Measurements from ENCODE around the gene COQ9. TPM values are rescaled to one million over a fixed set of nuclear protein-coding genes. Genes with fewer than 3 reads are reported as not detected.
A peak's percentile ranks its signal among the peaks of the same experiment; 100 is the strongest.

Gene COQ9
- total RNA-seq, 1 donor from 2014 or later, result 37.8 TPM

DNA sequence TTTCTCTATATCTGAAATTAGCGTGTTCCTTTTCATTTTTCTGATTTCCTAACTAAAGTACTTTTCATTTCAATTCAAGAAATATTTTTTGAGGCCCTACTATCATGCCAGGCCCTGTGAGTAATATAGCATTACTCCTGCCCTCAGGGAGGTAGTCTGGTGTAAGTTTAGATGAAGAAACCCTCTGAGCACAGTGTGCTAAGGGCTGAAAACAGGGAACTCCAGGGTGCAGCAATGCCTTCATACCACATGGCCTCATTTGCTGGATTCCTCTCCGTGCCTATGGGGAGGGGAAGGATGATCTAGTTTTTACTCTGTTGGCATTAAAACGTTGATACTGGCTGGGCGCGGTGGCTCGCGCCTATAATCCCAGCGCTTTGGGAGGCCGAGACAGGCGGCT is 4.7 kb downstream of the COQ9 start:
- H3K27ac Mint-ChIP-seq (ENCODE audit: unreplicated experiment), result no peak overlapping the region
- H3K36me3 Mint-ChIP-seq (ENCODE audit: unreplicated experiment), result peaks cover 31% of the 10 kb centered on the region
- H3K4me1 Mint-ChIP-seq (ENCODE audit: unreplicated experiment), result peaks cover 10% of the 10 kb centered on the region
- TF ChIP-seq, protein P1, sequence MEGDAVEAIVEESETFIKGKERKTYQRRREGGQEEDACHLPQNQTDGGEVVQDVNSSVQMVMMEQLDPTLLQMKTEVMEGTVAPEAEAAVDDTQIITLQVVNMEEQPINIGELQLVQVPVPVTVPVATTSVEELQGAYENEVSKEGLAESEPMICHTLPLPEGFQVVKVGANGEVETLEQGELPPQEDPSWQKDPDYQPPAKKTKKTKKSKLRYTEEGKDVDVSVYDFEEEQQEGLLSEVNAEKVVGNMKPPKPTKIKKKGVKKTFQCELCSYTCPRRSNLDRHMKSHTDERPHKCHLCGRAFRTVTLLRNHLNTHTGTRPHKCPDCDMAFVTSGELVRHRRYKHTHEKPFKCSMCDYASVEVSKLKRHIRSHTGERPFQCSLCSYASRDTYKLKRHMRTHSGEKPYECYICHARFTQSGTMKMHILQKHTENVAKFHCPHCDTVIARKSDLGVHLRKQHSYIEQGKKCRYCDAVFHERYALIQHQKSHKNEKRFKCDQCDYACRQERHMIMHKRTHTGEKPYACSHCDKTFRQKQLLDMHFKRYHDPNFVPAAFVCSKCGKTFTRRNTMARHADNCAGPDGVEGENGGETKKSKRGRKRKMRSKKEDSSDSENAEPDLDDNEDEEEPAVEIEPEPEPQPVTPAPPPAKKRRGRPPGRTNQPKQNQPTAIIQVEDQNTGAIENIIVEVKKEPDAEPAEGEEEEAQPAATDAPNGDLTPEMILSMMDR (IDR thresholded peaks at IDR 0.05), result no peak
- no peak for DNase-seq (ENCODE audit: extremely low spot score, unreplicated experiment)
- H3K9me3 Mint-ChIP-seq (ENCODE audit: unreplicated experiment), result no peaks in the 10 kb centered on the region
- no peak overlapping the region for H3K4me3 Mint-ChIP-seq (ENCODE audit: unreplicated experiment)
- no peaks in the 10 kb centered on the region for H3K27me3 Mint-ChIP-seq (ENCODE audit: unreplicated experiment)

DNA sequence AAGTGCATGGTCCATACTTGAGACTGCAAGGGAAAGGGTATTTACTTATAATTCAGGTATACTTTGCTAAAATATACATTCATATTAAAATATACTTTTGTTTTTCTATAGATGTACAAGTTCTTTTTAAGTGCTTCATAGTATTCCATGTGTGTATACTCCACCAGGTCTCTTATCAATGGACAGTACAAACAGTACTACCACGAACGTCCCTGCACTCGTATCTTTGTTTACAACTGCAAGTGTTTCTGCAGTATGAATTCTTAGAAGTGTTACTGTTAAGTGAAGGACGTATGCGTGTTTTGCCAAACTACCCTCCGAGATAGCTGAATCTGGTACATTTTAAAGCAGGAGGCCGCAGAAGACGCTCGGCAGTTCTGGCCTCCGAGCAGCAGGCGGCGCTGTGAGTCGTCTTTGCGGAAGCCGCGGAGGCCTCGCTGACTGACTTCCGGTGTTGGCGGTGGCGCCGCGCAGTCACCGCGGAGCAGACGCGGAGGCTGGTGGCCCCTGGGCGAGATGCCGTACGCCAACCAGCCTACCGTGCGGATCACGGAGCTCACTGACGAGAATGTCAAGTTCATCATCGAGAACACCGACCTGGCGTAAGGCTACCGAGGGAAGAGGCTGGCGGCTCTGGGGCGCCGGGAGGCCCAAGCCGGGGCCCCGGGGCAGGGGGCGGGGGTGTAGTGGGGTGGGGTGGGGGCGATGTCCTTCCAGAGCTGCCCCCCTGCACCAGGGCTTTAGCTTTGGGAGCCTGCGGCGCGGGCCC is 15.1 kb downstream of the COQ9 start, which contains the start of gene POLR2C:
Gene POLR2C, plus strand, starts transcription at position 471 of the 769 bp plus-strand sequence. Its CDS starts 46 bp downstream, at position 517.
- Mint-ChIP-seq H3K36me3 (ENCODE audit: unreplicated experiment) (peaks cover 25% of the 10 kb centered on the region), H3K27ac (ENCODE audit: unreplicated experiment) (peak within 1 kb of the TSS; percentile 98)

DNA sequence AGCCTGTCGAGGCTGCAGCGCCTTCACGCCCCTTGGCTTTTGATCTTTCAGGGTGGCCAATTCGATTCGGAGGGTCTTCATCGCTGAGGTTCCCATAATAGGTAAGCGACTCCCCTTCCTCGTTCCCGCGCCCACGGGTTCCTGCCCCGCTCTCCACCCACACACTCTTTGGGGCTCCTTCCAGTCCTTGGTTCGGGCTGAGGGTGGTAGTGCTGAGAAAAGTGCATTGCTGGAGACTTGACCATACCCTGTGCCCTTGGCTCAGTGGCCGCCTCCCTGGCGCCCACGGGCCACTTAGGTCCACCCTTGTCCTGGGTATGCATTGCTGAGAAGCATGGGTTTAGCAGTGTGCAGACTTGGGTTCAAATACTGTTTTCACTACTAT is 15.7 kb downstream of the COQ9 start:
- TF ChIP-seq, protein P1 (IDR thresholded peaks at IDR 0.05), result no peak
- Mint-ChIP-seq H3K9me3 (ENCODE audit: unreplicated experiment) (no peaks in the 10 kb centered on the region), H3K27me3 (ENCODE audit: unreplicated experiment) (no peaks in the 10 kb centered on the region), H3K36me3 (ENCODE audit: unreplicated experiment) (peaks cover 30% of the 10 kb centered on the region), H3K4me1 (ENCODE audit: unreplicated experiment) (peaks cover 15% of the 10 kb centered on the region), H3K27ac (ENCODE audit: unreplicated experiment) (peak overlapping the region; percentile 98), H3K4me3 (ENCODE audit: unreplicated experiment) (peak overlapping the region; percentile 100)
- no peak for DNase-seq (ENCODE audit: extremely low spot score, unreplicated experiment)

More for the DNA sequence above, 15.1 kb downstream of the COQ9 start, which contains the start of gene POLR2C:
- peaks cover 15% of the 10 kb centered on the region for H3K4me1 Mint-ChIP-seq (ENCODE audit: unreplicated experiment)
- H3K4me3 Mint-ChIP-seq (ENCODE audit: unreplicated experiment), result peak within 1 kb of the TSS; percentile 100
- DNase-seq (ENCODE audit: extremely low spot score, unreplicated experiment), result peak; percentile 97
- TF ChIP-seq, protein P1 (IDR thresholded peaks at IDR 0.05), result peak; percentile 97
- no peaks in the 10 kb centered on the region for H3K27me3 Mint-ChIP-seq (ENCODE audit: unreplicated experiment)
- no peaks in the 10 kb centered on the region for H3K9me3 Mint-ChIP-seq (ENCODE audit: unreplicated experiment)

DNA sequence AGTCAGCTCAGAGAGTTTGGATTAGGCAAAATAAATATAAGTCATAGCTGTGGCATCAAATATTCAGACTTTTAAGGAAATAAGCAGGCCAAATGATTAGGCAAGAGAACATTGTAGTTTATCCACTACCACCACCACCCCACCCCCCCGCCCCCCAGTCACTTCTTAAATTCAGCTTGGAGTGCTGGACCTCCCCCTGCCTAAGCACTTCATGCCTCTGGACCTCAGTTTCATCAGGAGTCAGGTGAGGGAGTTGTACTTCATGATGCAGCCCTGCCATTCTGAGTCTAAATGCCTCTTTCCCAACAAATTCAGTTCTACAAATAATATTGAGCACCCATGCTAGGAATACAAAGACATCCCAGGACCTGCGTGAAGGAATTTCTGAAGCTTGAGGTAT is 17.2 kb downstream of the COQ9 start:
- Mint-ChIP-seq H3K9me3 (ENCODE audit: unreplicated experiment) (no peaks in the 10 kb centered on the region), H3K27ac (ENCODE audit: unreplicated experiment) (no peak overlapping the region), H3K27me3 (ENCODE audit: unreplicated experiment) (no peaks in the 10 kb centered on the region), H3K4me1 (ENCODE audit: unreplicated experiment) (peaks cover 15% of the 10 kb centered on the region), H3K36me3 (ENCODE audit: unreplicated experiment) (peaks cover 39% of the 10 kb centered on the region), H3K4me3 (ENCODE audit: unreplicated experiment) (no peak overlapping the region)
- TF ChIP-seq, protein P1 (IDR thresholded peaks at IDR 0.05), result no peak
- DNase-seq (ENCODE audit: extremely low spot score, unreplicated experiment), result no peak

DNA sequence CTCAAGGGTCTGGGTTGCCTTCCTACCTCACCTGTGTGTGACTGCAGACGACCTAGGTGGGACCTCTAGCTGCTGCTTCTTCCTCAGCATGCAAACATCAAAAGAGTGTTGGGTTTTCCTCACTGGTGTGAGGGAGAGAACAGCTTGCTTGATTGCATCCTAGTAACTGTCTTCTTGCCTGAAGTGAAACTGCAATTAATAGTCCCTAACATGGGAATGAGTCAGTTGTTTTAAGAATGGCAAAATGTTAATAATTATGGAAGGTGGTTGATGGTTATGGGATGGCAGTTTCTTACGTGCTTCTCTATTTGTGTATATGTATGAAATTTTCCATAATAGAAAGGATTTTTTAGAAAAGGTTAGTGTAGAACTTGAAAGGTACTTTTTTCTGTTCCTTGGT is 21.1 kb downstream of the COQ9 start:
- Mint-ChIP-seq H3K27me3 (ENCODE audit: unreplicated experiment) (no peaks in the 10 kb centered on the region), H3K4me1 (ENCODE audit: unreplicated experiment) (peaks cover 19% of the 10 kb centered on the region), H3K36me3 (ENCODE audit: unreplicated experiment) (peaks cover 43% of the 10 kb centered on the region), H3K4me3 (ENCODE audit: unreplicated experiment) (no peak overlapping the region), H3K27ac (ENCODE audit: unreplicated experiment) (no peak overlapping the region), H3K9me3 (ENCODE audit: unreplicated experiment) (no peaks in the 10 kb centered on the region)
- DNase-seq (ENCODE audit: extremely low spot score, unreplicated experiment), result no peak
- TF ChIP-seq, protein P1 (IDR thresholded peaks at IDR 0.05), result no peak
